HG03039 (cell line): ENCODE results near the gene HACD1.

Source experiments
- ATAC-seq: cut with Tn5 transposase; IDR thresholded peaks from one replicate; pipeline ENCODE4 v1.9.1; 2021; ENCODE audit warnings: mild to moderate bottlenecking, moderate library complexity; ENCODE audit not compliant: unreplicated experiment

The HACD1 gene

GRCh38 chr10:17617031-17617911, at the start of gene HACD1:
Gene HACD1 (minus strand): TSS chr10:17617374. CDS start chr10:17617339, 35 bp downstream.
- peak; percentile 67 for ATAC-seq

- ATAC-seq: no peak
Measured at GRCh38 chr10:17665747-17666146, 48.6 kb upstream of the HACD1 start.

DNA sequence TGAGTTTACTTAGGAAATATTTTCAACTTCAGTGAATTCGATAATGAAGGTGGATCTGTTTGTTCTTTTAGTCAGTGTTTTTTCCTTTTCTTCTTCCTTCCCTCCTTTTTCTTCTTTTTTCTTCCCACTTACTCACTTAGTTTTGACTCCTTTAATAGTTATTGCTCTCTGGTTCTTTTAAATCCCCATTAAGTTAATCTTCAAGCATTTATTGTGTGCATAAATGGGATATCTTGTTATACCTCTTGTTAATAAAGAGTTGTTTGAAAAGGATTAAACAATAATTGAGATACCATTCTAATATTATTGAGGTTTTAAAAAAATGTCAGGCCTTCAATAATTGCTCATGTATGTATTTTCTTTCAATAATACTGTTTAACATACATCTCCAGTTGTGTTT, 46.3 kb upstream of the HACD1 start:
- no peak for ATAC-seq

GRCh38 chr10:17662193-17663138, 45.3 kb upstream of the HACD1 start:
- ATAC-seq: no peak

DNA sequence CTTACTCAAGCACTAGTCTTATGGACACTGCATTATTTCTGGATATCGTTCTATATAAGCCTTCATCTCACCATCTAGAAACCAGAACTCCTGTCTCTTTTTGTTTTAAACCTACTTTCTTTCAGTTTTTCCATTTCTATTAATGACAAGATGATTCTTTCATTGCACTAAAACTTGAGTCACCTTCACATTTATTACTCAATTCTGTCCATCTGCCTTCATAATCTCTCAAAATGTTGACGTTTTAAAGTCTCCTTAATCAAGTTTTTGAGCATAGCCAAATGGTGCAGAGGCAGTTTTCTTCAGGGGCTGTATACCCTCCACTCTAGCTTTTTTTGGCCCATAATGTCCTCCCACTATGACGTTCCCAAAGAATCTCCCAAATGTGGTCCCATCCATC, 44.3 kb upstream of the HACD1 start:
- no peak for ATAC-seq

DNA sequence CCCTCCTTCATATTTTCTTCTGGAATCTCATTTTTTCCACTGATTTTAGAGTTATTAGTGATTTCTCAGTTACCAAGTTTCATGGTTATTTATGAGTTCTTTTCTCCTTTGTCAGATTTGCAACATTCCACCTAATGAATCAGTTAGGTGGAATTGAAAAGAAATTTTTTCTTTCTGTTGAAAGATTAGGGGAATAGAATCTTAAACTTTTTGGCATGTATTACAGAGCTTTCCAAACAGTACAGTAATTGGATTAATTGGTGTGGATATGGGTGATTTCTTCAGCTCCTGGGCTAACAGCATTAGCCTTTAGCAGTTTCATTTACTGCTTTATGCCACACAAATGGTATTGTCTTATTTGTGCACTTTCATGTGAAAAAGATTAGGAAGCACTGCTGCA, 43.7 kb upstream of the HACD1 start:
- no peak for ATAC-seq

- no peak for ATAC-seq
Measured at GRCh38 chr10:17659365-17659764, 42.2 kb upstream of the HACD1 start.

DNA sequence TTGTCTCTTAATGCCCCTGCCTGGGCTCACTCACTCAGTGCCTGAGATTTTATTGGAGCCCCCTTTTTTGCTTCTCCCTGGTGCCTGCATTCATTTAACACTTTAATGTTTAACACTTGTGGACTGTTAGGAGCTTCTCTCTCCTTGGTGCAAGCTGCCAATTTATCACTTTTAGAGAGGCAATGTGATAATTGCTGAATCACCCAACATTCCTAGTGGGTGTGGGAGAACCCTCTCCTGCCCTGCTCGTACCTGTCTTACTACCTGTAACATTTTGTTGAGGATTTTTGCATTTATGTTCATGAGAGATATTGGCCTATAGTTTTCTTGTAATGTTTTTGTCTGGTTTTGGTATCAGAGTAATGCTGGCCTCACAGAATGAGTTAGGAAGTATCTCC, 39.9 kb upstream of the HACD1 start:
- no peak for ATAC-seq

GRCh38 chr10:17655567-17656146, 38.5 kb upstream of the HACD1 start:
- peak; percentile 90 for ATAC-seq

DNA sequence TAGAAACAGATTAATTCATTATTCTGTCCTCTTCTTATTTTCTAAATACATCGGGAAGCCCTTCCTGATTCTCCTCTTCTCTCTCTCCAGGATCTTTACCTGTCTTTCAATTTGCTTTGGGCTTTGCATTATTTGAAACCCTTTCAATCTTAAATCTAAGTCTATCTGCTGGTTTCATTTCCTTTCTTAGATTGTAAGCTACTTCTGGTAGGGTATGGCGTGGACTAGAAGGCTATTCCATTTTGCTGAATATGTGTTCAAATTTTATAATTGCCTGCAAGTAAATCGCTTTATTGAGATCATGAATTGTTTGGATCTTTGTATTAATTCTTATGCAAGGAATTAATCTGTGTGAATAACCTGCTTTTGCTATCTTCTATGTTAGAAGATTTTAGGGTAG, 37.8 kb upstream of the HACD1 start:
- ATAC-seq: no peak

DNA sequence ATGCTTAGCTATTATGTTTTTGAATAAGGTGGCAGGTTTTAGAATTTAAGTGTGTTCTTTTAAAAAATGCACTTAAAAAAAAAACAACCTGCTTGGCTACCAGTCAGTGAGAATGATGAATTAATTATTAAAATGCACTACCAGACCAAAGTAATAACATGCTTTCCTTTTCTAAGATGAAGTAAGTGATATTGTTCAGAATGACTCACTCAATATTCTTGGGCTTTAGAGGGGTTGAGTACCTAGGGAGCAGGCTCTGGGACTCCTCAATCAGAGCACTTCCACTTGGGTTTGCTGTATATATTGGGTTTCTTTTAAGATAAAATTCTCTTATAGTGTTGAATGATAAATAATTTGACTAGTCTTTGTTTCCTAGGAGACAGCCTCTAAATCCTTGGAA, 35.4 kb upstream of the HACD1 start:
- ATAC-seq: no peak

GRCh38 chr10:17651896-17652295, 34.7 kb upstream of the HACD1 start:
- ATAC-seq: no peak

GRCh38 chr10:17650416-17650815, 33.2 kb upstream of the HACD1 start:
- no peak for ATAC-seq

GRCh38 chr10:17649836-17650235, 32.7 kb upstream of the HACD1 start:
- ATAC-seq: no peak

- ATAC-seq: no peak
Measured at GRCh38 chr10:17649052-17649451, 31.9 kb upstream of the HACD1 start.

- ATAC-seq: no peak
Measured at GRCh38 chr10:17648243-17649035, 31.3 kb upstream of the HACD1 start.

GRCh38 chr10:17647326-17647725, 30.2 kb upstream of the HACD1 start:
- no peak for ATAC-seq

DNA sequence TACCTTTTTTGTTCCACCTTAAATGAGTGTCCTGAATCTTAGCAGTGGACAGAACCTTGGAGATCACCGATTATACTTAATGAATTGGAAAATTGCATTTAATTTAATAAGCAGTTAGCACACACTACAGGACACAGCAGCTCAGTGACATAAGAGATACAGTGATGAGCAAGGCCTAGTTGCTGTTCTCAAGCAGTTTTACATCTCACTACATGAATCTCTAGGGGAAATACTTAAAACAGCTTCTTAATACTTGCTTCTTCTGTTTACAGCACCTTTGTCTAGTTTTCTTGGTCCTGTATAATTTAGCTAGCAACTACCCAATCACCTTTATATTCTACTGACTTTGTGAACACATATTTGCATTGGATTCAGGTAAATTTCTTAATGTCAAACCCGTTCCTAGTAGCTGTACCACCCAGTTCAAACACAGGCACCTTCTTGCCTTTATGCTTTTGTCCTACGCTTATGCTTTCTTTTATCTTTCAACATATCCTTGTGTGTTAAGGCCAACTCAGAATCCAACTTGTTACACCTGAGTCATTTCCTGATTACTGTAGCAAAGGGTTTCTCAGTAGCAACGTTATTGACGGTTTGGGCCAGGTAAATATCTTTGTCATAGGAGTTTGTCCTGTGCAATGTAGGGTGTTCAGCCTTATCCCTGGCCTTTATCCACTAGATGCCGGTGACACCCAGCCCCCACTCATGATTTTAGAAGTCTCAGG, 28.6 kb upstream of the HACD1 start:
- no peak for ATAC-seq

- peak; percentile 23 for ATAC-seq
Measured at GRCh38 chr10:17644485-17644943, 27.3 kb upstream of the HACD1 start.
